ENCODE measurements around the gene AKR1C8. TPM values are rescaled to one million over a fixed set of nuclear protein-coding genes. Genes with fewer than 3 reads are reported as not detected.
"Not testable (repeated sequence)": the region's sequence is repeated elsewhere in the genome, so short reads cannot be mapped to it uniquely, and the experiment has no call there.

The AKR1C8 gene
- total and polyA plus RNA-seq, 2 donors (not counting 1 experiment from before 2014, with no cell fraction given) = not detected

- no peaks in the 10 kb centered on the region for H3K79me2 ChIP-seq (ENCODE audit: control insufficient read depth, insufficient read depth, low read length)
- no peaks in the 10 kb centered on the region for H3K36me3 ChIP-seq (ENCODE audit: control insufficient read depth, insufficient read depth, low read length)
- H4K20me1 ChIP-seq (ENCODE audit: control insufficient read depth, extremely low read depth, insufficient read depth, low read length) = no peaks in the 10 kb centered on the region
- H3K4me2 ChIP-seq (ENCODE audit: extremely low read depth, insufficient read depth, low read length) = no peak overlapping the region
- no peak overlapping the region for H3K27ac ChIP-seq (ENCODE audit: insufficient read depth, low read length)
- H3K27me3 ChIP-seq (ENCODE audit: control insufficient read depth, insufficient read depth, low read length) = no peaks in the 10 kb centered on the region
- H3K4me1 ChIP-seq (ENCODE audit: control insufficient read depth, extremely low read depth, insufficient read depth, low read length) = no peaks in the 10 kb centered on the region
- TF ChIP-seq CTCF (conservative IDR thresholded peaks at IDR 0.05 in 1 of 2, IDR thresholded peaks at IDR 0.05 in 1 of 2; ENCODE audit: low read depth in 1 of 2, low read length in 2 of 2) (no peak), EZH2 (IDR thresholded peaks at IDR 0.05; ENCODE audit: low read length, missing control alignments) (no peak)
- no peak overlapping the region for H2AFZ ChIP-seq (ENCODE audit: low read length)
- no peak overlapping the region for H3K4me3 ChIP-seq (replicated peaks in 1 of 4; ENCODE audit: control extremely low read depth in 1 of 4, insufficient read depth in 1 of 4, low read depth in 3 of 4, low read length in 4 of 4)
- no peak overlapping the region for H3K9ac ChIP-seq (ENCODE audit: insufficient read depth, low read length)
- no peak for DNase-seq (ENCODE audit: low read depth in 2 of 2)
- no peaks in the 10 kb centered on the region for H3K9me3 ChIP-seq (ENCODE audit: control insufficient read depth, insufficient read depth, low read depth, low read length)
Measured at GRCh38 chr10:5216801-5217200, 31.9 kb upstream of the AKR1C8 start.

- Histone ChIP-seq H4K20me1 (ENCODE audit: control insufficient read depth, extremely low read depth, insufficient read depth, low read length) (no peaks in the 10 kb centered on the region), H2AFZ (ENCODE audit: low read length) (no peak overlapping the region), H3K4me3 (replicated peaks in 1 of 4; ENCODE audit: control extremely low read depth in 1 of 4, insufficient read depth in 1 of 4, low read depth in 3 of 4, low read length in 4 of 4) (no peak overlapping the region), H3K9me3 (ENCODE audit: control insufficient read depth, insufficient read depth, low read depth, low read length) (no peaks in the 10 kb centered on the region), H3K4me2 (ENCODE audit: extremely low read depth, insufficient read depth, low read length) (no peak overlapping the region), H3K79me2 (ENCODE audit: control insufficient read depth, insufficient read depth, low read length) (no peaks in the 10 kb centered on the region), H3K27ac (ENCODE audit: insufficient read depth, low read length) (no peak overlapping the region), H3K36me3 (ENCODE audit: control insufficient read depth, insufficient read depth, low read length) (no peaks in the 10 kb centered on the region), H3K4me1 (ENCODE audit: control insufficient read depth, extremely low read depth, insufficient read depth, low read length) (no peaks in the 10 kb centered on the region), H3K27me3 (ENCODE audit: control insufficient read depth, insufficient read depth, low read length) (no peaks in the 10 kb centered on the region), H3K9ac (ENCODE audit: insufficient read depth, low read length) (no peak overlapping the region)
- no peak for DNase-seq (ENCODE audit: low read depth in 2 of 2)
- TF ChIP-seq CTCF (conservative IDR thresholded peaks at IDR 0.05 in 1 of 2, IDR thresholded peaks at IDR 0.05 in 1 of 2; ENCODE audit: low read depth in 1 of 2, low read length in 2 of 2) = no peak
- no peak for TF ChIP-seq EZH2 (IDR thresholded peaks at IDR 0.05; ENCODE audit: low read length, missing control alignments)
Measured at GRCh38 chr10:5211696-5212536, 27.0 kb upstream of the AKR1C8 start.

GRCh38 chr10:5210261-5210660 is 25.3 kb upstream of the AKR1C8 start:
- not testable (repeated sequence) for H3K36me3 ChIP-seq (ENCODE audit: control insufficient read depth, insufficient read depth, low read length)

GRCh38 chr10:5209776-5210175 is 24.8 kb upstream of the AKR1C8 start:
- not testable (repeated sequence) for DNase-seq (ENCODE audit: low read depth in 2 of 2); H3K9ac ChIP-seq (ENCODE audit: insufficient read depth, low read length); H3K4me1 ChIP-seq (ENCODE audit: control insufficient read depth, extremely low read depth, insufficient read depth, low read length); H3K79me2 ChIP-seq (ENCODE audit: control insufficient read depth, insufficient read depth, low read length); H3K27me3 ChIP-seq (ENCODE audit: control insufficient read depth, insufficient read depth, low read length); H3K36me3 ChIP-seq (ENCODE audit: control insufficient read depth, insufficient read depth, low read length); H2AFZ ChIP-seq (ENCODE audit: low read length); H3K9me3 ChIP-seq (ENCODE audit: control insufficient read depth, insufficient read depth, low read depth, low read length); H3K27ac ChIP-seq (ENCODE audit: insufficient read depth, low read length); H3K4me3 ChIP-seq (replicated peaks in 1 of 4; ENCODE audit: control extremely low read depth in 1 of 4, insufficient read depth in 1 of 4, low read depth in 3 of 4, low read length in 4 of 4); H4K20me1 ChIP-seq (ENCODE audit: control insufficient read depth, extremely low read depth, insufficient read depth, low read length); H3K4me2 ChIP-seq (ENCODE audit: extremely low read depth, insufficient read depth, low read length)

More at GRCh38 chr10:5210261-5210660, 25.3 kb upstream of the AKR1C8 start:
- H3K27me3 ChIP-seq (ENCODE audit: control insufficient read depth, insufficient read depth, low read length); DNase-seq (ENCODE audit: low read depth in 2 of 2); H3K9ac ChIP-seq (ENCODE audit: insufficient read depth, low read length); H3K4me2 ChIP-seq (ENCODE audit: extremely low read depth, insufficient read depth, low read length); H3K4me3 ChIP-seq (replicated peaks in 1 of 4; ENCODE audit: control extremely low read depth in 1 of 4, insufficient read depth in 1 of 4, low read depth in 3 of 4, low read length in 4 of 4); H4K20me1 ChIP-seq (ENCODE audit: control insufficient read depth, extremely low read depth, insufficient read depth, low read length); H2AFZ ChIP-seq (ENCODE audit: low read length); H3K4me1 ChIP-seq (ENCODE audit: control insufficient read depth, extremely low read depth, insufficient read depth, low read length); H3K9me3 ChIP-seq (ENCODE audit: control insufficient read depth, insufficient read depth, low read depth, low read length); H3K27ac ChIP-seq (ENCODE audit: insufficient read depth, low read length); H3K79me2 ChIP-seq (ENCODE audit: control insufficient read depth, insufficient read depth, low read length): not testable (repeated sequence)

Measured in fibroblast of lung (primary cell).